Stimulated activated CD4-positive, alpha-beta T cell treated with anti-CD3 and anti-CD28 coated beads, Interleukin-12 subunit alpha, Interleukin-12 subunit beta, amount 100 ng/mL, for 48 hours (primary cell): ENCODE results near the gene SERPINB6.

Experiments used
- DNase-seq, 3 donors: peaks; one replicate each; pipeline ENCODE4 v3.0.0-alpha.2; 2020; ENCODE audit warnings: low read depth in 2 of 3, low spot score in 1 of 3

Gene SERPINB6

GRCh38 chr6:2999618-3000557 lies 28.5 kb upstream of the SERPINB6 start, which contains the start of gene NQO2:
Gene NQO2 (plus strand): TSS chr6:2999894. CDS start chr6:3006553, 6,659 bp downstream.
- peak; percentile 82 to 91 (median 87) for DNase-seq

DNA sequence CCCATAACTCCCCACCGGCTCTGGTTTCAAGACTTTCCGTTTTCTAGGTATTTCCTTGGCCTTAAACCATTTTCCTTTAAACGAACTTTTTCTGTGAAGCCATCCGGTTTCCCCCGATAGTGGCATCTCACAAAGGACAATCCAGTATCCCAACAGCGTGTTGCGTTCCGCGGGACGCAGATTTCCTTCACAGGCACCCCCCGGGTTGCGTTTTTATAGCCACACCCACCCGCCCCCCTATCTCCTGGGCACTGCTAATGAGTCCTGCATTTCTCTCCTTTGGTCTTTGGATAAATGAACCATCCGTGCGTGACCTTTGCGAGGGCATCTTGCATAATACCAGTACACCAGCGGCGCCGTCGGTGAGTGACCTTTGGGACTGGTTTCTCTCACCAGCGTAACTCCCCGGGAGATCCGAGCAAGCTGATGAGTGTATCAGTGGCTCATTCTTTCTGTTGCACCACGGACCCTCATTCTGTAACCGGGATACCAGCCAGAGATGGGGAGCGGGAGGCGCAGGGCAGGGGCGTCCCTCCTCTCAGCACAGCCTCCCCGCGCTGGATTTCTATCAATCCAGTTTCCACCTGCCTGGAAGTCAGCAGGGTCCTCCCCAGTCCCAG lies 27.7 kb upstream of the SERPINB6 start:
- no peak for DNase-seq

- DNase-seq: peak in 1 of 3 donors; percentile 46
Observed at GRCh38 chr6:2998249-2998997, 27.1 kb upstream of the SERPINB6 start.

DNA sequence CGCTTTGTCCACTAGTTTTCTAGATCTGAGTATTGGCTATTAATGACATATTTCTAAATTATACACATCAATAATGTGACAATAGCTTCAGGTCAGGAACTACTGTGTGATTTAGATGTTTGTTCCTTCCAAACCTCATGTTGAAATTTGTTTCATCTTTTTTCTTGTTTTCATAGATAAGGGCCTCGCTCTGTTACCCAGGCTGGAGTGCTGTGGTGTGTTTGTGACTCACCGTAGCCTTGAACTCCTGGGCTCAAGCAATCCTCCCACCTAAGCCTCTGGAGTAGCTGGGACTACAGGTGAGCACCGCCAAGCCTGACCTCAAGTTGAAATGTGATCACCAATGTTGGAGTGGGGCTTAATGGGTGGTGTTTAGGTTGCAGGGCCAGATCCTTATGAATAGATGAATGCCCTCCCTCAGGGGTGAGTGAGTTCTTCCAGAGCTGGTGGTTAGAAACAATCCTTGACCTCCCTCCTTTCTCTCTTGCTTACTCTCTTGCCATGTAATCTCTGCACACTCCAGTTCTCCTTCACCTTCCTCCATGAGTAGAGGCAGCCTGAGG lies 22.5 kb upstream of the SERPINB6 start:
- DNase-seq: no peak

DNA sequence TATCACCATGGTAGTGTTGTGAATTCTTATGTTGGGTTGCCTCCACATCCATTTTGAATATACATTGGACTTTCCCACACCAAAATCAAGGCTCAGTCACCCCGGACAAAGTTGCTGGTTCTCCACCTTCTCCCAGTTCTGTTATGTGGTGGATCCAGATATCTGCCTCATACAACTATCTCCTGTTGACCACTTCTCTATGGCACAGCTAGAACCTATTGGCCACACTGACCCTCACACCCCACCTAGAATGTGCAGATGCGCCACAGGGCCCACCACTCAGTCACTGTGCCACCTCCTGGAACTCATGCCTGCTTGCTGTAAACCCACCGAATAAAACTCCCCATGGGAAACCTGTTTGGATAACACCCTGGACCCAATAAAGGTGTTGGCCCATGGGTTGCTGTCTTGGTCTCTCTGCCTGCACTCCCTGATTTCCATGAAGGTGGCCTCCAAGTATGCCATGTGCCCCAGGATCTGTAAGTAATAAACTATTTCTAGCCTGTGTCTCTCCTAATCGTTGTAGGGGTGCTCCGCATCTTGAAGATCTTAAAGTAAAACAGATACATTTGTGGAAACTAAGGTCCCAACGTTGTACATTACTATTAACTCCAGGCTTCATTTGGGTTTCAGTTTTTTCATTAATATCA lies 21.1 kb upstream of the SERPINB6 start:
- DNase-seq: no peak

- no peak for DNase-seq
Observed at GRCh38 chr6:2990932-2991506, 19.7 kb upstream of the SERPINB6 start.

GRCh38 chr6:2990248-2990931 lies 19.0 kb upstream of the SERPINB6 start:
- no peak for DNase-seq

- peak; percentile 53 to 75 (median 60) for DNase-seq
Observed at GRCh38 chr6:2989332-2990247, 18.2 kb upstream of the SERPINB6 start.

DNA sequence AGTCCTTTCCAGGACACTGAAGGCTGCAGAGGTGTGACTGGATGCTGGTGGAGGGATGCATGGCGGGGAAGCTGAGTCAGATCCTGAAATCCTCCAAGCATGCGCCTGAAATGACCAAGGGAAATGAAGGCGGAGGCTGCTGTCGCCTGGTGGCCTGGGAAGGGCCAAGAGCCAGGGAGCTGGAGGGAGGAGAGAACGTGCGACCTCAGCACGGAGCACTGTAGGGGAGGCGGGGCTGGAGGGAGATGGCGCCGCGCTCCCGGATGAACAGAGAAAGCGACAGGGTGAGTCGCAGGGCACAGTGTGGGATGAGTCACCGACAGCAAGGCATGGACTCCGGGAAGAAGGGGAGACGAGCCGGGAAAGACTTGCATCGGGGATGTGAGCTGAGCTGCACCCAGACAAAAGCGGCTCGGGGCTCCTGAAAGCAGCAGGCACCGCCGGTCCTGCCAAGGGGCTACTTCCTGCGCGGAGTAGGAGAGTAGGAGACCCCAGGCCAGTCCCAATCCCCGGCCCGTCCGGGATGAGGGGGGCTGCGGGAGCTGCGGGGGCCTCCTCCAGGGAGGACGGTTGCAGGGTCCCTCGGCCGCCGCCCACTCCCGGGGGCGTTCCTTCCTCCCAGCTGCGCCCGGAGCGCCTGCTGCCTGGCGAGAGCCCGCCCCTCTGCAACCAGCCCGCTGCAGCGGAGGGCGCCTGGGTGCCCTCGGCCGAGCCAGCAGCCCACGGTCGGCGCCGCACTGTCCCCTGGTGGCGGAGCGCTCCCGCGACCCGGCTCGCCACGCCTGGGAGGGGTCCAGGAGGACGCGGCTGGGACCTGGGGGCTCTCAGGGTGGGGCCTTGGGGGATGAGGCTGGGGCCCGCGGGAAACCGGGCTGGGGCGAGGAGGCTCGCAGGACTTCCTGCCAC lies 17.3 kb upstream of the SERPINB6 start:
- peak; percentile 65 to 76 (median 66) for DNase-seq

- DNase-seq: no peak
Observed at GRCh38 chr6:2988094-2988425, 16.7 kb upstream of the SERPINB6 start.

DNA sequence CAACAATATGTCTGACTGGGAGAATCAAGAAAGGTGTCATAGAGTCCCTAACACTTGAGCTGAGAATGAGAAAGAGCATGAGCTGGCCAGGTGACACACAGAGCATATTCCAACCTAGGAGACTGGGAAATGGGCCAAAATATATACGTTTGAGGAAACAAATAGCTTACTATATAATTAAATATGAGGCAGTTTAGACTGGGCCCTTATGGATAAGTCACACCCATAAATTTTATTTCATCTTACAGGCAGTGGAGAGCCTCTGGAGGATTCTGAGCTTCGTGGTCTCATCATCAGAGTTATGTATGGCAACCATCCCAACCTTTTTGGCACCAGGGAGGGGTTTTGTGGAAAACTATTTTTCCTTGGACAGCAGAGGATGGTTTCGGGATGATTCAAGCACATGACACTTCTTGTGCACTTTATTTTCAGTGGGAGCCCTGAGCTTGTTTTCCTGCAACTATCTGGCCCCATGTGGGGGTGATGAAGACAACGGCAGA lies 15.4 kb upstream of the SERPINB6 start:
- DNase-seq: no peak

DNA sequence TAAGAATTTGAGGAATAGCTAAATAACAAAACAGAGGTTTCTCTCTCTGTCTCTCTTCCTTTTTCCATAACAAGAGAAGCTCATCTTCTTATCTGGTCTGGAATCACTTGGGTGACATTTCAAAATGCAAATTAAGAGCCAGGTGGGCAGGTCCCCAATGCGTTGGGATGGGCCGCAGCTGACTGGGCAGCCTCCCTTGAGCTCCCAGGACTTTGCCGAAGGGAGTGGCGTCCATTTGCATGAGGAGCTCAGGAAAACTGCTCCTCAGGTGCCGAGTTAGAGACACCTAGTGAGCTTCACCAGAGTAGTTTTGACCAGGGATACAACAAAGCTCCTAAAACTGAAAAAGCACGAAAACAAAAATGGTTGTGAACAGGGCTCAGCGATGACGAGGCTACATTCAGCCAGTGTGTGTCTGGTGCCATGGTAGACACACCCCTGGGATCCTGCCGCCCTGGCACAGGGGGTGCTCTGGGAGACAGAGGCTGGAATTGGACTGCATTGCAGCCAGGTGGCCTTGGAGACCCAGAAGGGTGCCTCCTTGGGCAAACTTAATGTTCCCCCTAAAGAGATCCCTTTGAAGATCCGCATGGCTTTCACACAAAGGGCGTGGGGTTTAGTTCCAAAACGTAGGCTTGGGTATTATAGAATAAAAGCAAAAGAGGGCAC lies 13.5 kb upstream of the SERPINB6 start:
- DNase-seq: no peak

DNA sequence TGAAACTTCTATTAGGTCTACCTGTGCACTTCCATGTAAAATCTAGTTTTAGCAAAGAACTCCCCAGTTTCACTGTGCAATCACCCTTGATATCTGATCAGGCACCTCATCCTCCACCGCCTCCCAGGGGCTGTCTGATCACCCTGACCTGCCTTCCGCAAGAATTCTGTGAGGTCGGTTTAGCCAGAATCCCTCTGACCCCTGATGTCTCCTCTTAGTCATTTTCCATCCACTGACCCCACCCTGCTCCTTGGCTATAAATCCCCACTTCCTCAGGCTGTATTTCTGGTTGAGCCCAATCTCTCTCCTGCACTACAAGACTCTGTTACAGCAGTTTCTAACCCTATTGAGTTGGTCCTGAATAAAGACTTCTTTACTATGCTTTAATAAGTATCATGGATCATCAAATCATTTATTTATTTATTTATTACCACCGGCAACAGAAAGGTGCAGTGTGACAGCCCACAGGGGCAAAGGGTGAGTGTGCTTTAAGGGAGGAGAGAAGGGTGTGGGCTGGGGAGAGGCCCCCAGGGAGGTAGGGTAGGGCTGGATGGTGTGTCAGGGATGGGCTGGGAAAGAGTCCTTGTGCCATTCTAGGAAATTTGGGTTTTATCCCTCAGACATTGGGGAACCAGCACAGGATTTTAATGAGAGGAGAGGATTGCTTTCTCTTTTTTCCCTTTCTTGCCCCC lies 11.2 kb upstream of the SERPINB6 start:
- DNase-seq: no peak

GRCh38 chr6:2980465-2980855 lies 9.1 kb upstream of the SERPINB6 start:
- no peak for DNase-seq

GRCh38 chr6:2979819-2980464 lies 8.6 kb upstream of the SERPINB6 start:
- no peak for DNase-seq

- no peak for DNase-seq
Observed at GRCh38 chr6:2978923-2979322, 7.6 kb upstream of the SERPINB6 start.
